Adrenal gland (tissue), 12 donors: ENCODE results near the gene ADAMTSL1. TPM values are rescaled to one million over a fixed set of nuclear protein-coding genes. Genes with fewer than 3 reads are reported as not detected.

ENCODE experiments used
- DNase-seq, 7 donors: peaks; one replicate each; pipeline ENCODE4 v3.0.0-alpha.2; 2019 to 2020
- H3K27ac ChIP-seq, 5 donors: fragments of 200-600 bp; sonication (generic) in 4 of 5; 1 replicate in 3 of 5; 2 replicates in 2 of 5; pipeline versions ENCODE4 v1.5.1 to v1.8.0; 2016 to 2020; ENCODE audit warnings: mild to moderate bottlenecking in 1 of 5
- H3K27me3 ChIP-seq: fragments of 200-600 bp; 2 replicates; pipeline ENCODE4 v1.8.0; 2021
- H3K36me3 ChIP-seq, 2 donors: fragments of 200-600 bp; replicated peaks in 1 of 2; 1 replicate in 1 of 2; 2 replicates in 1 of 2; pipeline versions ENCODE4 v1.5.1 to v1.8.0; 2018 to 2022
- H3K4me1 ChIP-seq, 2 donors: fragments of 200-600 bp; replicated peaks in 1 of 2; 1 replicate in 1 of 2; 2 replicates in 1 of 2; pipeline versions ENCODE4 v1.5.1 to v1.8.0; 2018 to 2021
- H3K4me3 ChIP-seq, 4 donors: fragments of 200-600 bp; sonication (generic) in 3 of 4; one replicate each; pipeline ENCODE4 v1.5.1; 2016 to 2018
- H3K9me3 ChIP-seq, 3 donors: fragments of 200-600 bp; sonication (generic) in 1 of 3; replicated peaks in 1 of 3; 1 replicate in 2 of 3; 2 replicates in 1 of 3; pipeline versions ENCODE4 v1.5.1 to v1.8.0; 2016 to 2021
- POLR2A ChIP-seq, 2 donors: fragments of 450-650 bp; IDR thresholded peaks; one replicate each; pipeline ENCODE4 v1.6.1; 2017; ENCODE audit warnings: antibody characterized with exemption in 2 of 2, mild to moderate bottlenecking in 2 of 2, moderate library complexity in 1 of 2
- WGBS, 4 donors: extraction: QIAGEN DNeasy Blood & Tissue Kit in 2 of 4; methylation state at CpG; one replicate each; pipeline versions ENCODE4 v1.1.5 to v1.1.7; 2013 to 2017; 5-methylcytosine and 5-hydroxymethylcytosine counted together
- intact Hi-C, 2 donors: fragments of 100-400 bp; cut with DNase I; formaldehyde crosslinking; loops; one replicate each; pipeline versions ENCODE4 v1.14.1 to v1.15.0; 2022 to 2023
- polyA plus RNA-seq, 3 donors: library from polyadenylated mRNA; stranded (reverse); fragments of 200-250 nt in 2 of 3; fragments of 350-450 nt in 1 of 3; fragmentation: Illumina TruSeq in 1 of 3; extraction: RNeasy Lipid Tissue Mini Kit (QIAGEN cat#74804) in 1 of 3; gene quantifications; one replicate each; pipeline ENCODE4 v1.2.3, GENCODE V29; 2013 to 2014
- total RNA-seq, 9 donors: library from RNA; depleted of rRNA in 4 of 9; stranded (reverse); fragments of >200 nt in 4 of 9; fragments of 120-200 nt in 1 of 9; fragmentation: NEBNext Ultra II Directional in 1 of 9; extraction: Animal tissue kit (Norgen Biotek cat#: 25700) in 1 of 9; gene quantifications; one replicate each; pipeline versions ENCODE4 v1.1.0 to v1.2.4, GENCODE V29; 2013 to 2023
- TF ChIP-seq, protein P1 (sequence below), 6 experiments: fragments of 450-650 bp in 4 of 6; fragments of 200-600 bp in 2 of 6; sonication (generic) in 1 of 6; IDR thresholded peaks; 1 replicate in 5 of 6; 2 replicates in 1 of 6; pipeline versions ENCODE4 v1.5.1 to v1.8.0; 2016 to 2021; ENCODE audit warnings: antibody characterized with exemption in 6 of 6, mild to moderate bottlenecking in 2 of 6, moderate library complexity in 1 of 6
- donor health status: healthy with polysubstance abuse.
- donor health status: Bipolar disorder and iron deficiency.
- donor health status: DM: yes; HTN: yes; CAD: no.
- donor health status: DM: no; HTN: no; CAD: no.
- donor health status: DM: no; HTN: no; CAD: no.
- donor health status: DM: yes; HTN: yes; CAD: no.

The ADAMTSL1 gene
- total and polyA plus RNA-seq, 12 donors: 4.9 to 38.1 (median 20.6) TPM

DNA sequence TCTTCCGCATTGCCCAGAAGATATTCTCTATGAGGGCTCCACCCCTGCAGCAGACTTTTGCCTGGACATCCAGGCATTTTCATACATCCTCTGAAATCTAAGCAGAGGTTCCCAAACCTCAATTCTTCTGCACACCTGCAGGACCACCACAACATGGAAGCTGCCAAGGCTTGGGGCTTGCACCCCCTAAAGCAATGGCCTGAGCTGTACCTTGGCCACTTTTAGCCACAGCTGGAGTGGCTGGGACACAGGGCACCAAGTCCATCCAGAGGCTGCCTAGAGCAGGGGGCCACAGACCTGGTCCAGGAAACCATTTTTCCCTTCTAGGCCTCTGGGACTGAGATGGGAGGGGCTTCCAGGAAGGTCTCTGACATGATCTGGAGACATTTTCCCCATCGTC, 60.7 kb downstream of the ADAMTSL1 start:
- Histone ChIP-seq H3K27ac (no peak overlapping the region), H3K36me3 (no peaks in the 10 kb centered on the region), H3K4me1 (peaks cover 0 to 5% of the 10 kb centered on the region in 2 donors), H3K9me3 (no peaks in the 10 kb centered on the region), H3K4me3 (no peak overlapping the region), H3K27me3 (no peaks in the 10 kb centered on the region)
- intact Hi-C loops: no loop called here
- no peak for TF ChIP-seq POLR2A (IDR thresholded peaks at IDR 0.05)
- whole genome bisulfite sequencing, 4 donors: 93 to 98% (median 95%) methylated on average over 2 of the region's 2 CpGs
- DNase-seq: no peak

DNA sequence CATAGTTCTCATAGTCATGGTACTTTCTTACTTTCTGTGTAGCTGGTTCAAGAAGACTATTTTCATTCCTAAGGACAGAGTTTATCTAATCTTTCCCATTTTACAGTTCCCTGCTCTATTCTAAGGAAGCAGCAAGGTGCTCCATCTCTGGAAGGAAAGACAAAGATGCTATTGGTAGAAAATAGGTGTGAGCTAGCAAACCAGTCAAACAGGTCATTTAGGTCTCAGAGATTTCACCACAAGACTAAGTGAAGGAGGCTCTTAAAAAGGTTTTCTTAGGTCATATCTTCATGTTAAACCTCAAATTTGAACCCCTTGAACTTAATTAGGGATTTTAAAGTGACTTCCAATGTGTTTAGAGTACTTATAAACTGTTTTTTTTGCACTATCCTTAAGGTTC, 62.6 kb downstream of the ADAMTSL1 start:
- no peak for DNase-seq
- Histone ChIP-seq H3K27ac (no peak overlapping the region), H3K4me3 (no peak overlapping the region), H3K27me3 (no peaks in the 10 kb centered on the region), H3K36me3 (no peaks in the 10 kb centered on the region), H3K9me3 (no peaks in the 10 kb centered on the region), H3K4me1 (no peaks in the 10 kb centered on the region)
- intact Hi-C loops: no loop called here
- TF ChIP-seq, protein P1, sequence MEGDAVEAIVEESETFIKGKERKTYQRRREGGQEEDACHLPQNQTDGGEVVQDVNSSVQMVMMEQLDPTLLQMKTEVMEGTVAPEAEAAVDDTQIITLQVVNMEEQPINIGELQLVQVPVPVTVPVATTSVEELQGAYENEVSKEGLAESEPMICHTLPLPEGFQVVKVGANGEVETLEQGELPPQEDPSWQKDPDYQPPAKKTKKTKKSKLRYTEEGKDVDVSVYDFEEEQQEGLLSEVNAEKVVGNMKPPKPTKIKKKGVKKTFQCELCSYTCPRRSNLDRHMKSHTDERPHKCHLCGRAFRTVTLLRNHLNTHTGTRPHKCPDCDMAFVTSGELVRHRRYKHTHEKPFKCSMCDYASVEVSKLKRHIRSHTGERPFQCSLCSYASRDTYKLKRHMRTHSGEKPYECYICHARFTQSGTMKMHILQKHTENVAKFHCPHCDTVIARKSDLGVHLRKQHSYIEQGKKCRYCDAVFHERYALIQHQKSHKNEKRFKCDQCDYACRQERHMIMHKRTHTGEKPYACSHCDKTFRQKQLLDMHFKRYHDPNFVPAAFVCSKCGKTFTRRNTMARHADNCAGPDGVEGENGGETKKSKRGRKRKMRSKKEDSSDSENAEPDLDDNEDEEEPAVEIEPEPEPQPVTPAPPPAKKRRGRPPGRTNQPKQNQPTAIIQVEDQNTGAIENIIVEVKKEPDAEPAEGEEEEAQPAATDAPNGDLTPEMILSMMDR (IDR thresholded peaks at IDR 0.05): no peak
- no peak for TF ChIP-seq POLR2A (IDR thresholded peaks at IDR 0.05)

DNA sequence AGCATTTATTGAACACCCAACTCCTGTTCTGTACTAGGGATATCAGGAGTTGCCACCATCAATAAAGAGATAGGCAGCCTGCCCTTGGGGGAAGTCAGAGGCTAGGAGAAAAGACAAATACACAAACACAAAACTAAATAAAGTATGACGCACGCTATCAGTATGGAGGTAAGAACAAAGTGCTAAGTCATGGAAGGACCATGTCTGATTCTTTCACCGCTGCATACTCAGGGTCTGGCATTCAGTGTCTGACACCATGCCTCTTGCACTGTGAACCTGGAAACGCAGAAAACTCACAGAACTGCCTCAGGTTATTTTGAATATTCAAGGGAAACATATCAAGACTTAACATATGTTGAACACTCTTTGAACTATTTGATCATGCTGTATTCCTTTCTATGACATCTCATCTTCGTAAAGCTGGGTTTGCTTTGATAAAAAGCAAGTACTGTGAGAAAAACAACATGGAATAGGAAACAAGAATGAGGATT, 65.3 kb downstream of the ADAMTSL1 start:
- H3K4me3 ChIP-seq: no peak overlapping the region
- no peak for DNase-seq
- WGBS, 4 donors: 89 to 95% (median 93%) methylated on average over 5 of the region's 5 CpGs
- H3K36me3 ChIP-seq: no peaks in the 10 kb centered on the region
- no peak for TF ChIP-seq POLR2A (IDR thresholded peaks at IDR 0.05)
- TF ChIP-seq, protein P1 (IDR thresholded peaks at IDR 0.05): no peak
- no peak overlapping the region for H3K27ac ChIP-seq
- H3K4me1 ChIP-seq: peaks cover 10 to 12% of the 10 kb centered on the region in 2 donors
- intact Hi-C loops: no loop called here
- no peaks in the 10 kb centered on the region for H3K9me3 ChIP-seq
- no peaks in the 10 kb centered on the region for H3K27me3 ChIP-seq

DNA sequence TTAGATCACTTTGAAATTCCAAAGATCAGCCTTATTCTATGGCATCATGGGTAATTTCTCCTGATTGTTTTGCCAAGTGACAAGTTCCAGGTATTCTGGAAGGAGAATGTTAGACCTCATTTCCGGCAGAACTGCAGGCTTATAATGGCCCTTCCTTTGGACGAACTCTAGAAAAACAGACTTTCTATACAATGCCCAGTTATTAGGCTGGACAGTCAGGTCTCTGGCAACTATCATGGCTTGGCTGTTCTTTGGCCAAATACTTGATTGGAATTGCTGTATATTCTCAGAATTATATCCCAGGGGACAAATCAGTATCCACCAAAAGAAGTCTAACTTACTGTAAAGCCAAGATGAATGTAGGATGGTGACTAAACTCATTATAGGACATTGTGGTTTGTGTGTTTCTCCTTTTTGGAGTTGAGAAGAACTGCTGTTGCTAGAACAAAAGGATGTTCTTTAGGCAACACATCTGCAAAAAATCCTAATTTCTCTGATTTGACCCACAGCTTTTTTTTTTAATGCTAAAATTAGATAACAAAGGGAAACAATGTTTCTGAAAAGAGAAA, 69.0 kb downstream of the ADAMTSL1 start:
- Histone ChIP-seq H3K27ac (no peak overlapping the region), H3K9me3 (no peaks in the 10 kb centered on the region), H3K27me3 (no peaks in the 10 kb centered on the region), H3K4me1 (peaks cover 10 to 12% of the 10 kb centered on the region in 2 donors), H3K4me3 (no peak overlapping the region), H3K36me3 (no peaks in the 10 kb centered on the region)
- intact Hi-C loops: no loop called here
- 91 to 100% (median 98%) methylated on average over 2 of the region's 2 CpGs for WGBS, 4 donors
- TF ChIP-seq, protein P1 (IDR thresholded peaks at IDR 0.05): no peak
- TF ChIP-seq POLR2A (IDR thresholded peaks at IDR 0.05): no peak
- DNase-seq: no peak
